ENCODE results near the gene GPI.

GPI gene

GRCh38 chr19:34405892-34406660 lies 41.1 kb downstream of the GPI start:
- no peak for TF ChIP-seq MAX (IDR thresholded peaks at IDR 0.05)

- TF ChIP-seq NFIC (IDR thresholded peaks at IDR 0.05) (no peak), USF1 (IDR thresholded peaks at IDR 0.05) (no peak), RAD21 (IDR thresholded peaks at IDR 0.05; ENCODE audit: low read depth) (no peak), ZBTB7A (IDR thresholded peaks at IDR 0.05; ENCODE audit: low read depth) (no peak), TAF1 (IDR thresholded peaks at IDR 0.05; ENCODE audit: low read depth) (no peak)
Observed at GRCh38 chr19:34408411-34408810, 43.4 kb downstream of the GPI start.

GRCh38 chr19:34409189-34410164 lies 44.5 kb downstream of the GPI start:
- no peak for TF ChIP-seq TEAD4 (IDR thresholded peaks at IDR 0.05)
- TF ChIP-seq TCF12 (IDR thresholded peaks at IDR 0.05; ENCODE audit: low read depth), result no peak
- no peak for TF ChIP-seq RAD21 (IDR thresholded peaks at IDR 0.05; ENCODE audit: low read depth)
- TF ChIP-seq FOXM1 (IDR thresholded peaks at IDR 0.05; ENCODE audit: borderline replicate concordance, low read depth), result no peak
- TF ChIP-seq MAX (IDR thresholded peaks at IDR 0.05), result no peak
- no peak for TF ChIP-seq TAF1 (IDR thresholded peaks at IDR 0.05; ENCODE audit: low read depth)
- no peak; the same call in 1 of the 2 replicates for TF ChIP-seq REST (IDR thresholded peaks at IDR 0.05; ENCODE audit: low read depth)
- TF ChIP-seq EGR1 (IDR thresholded peaks at IDR 0.05), result no peak
- TF ChIP-seq CEBPB (IDR thresholded peaks at IDR 0.05), result no peak
- no peak for TF ChIP-seq ZBTB7A (IDR thresholded peaks at IDR 0.05; ENCODE audit: low read depth)
- TF ChIP-seq USF1 (IDR thresholded peaks at IDR 0.05), result no peak

GRCh38 chr19:34411216-34411615 lies 46.2 kb downstream of the GPI start:
- no peak for TF ChIP-seq RAD21 (IDR thresholded peaks at IDR 0.05; ENCODE audit: low read depth)
- no peak for TF ChIP-seq REST (IDR thresholded peaks at IDR 0.05; ENCODE audit: low read depth)
- TF ChIP-seq TAF1 (IDR thresholded peaks at IDR 0.05; ENCODE audit: low read depth), result no peak
- no peak for TF ChIP-seq CREB1 (IDR thresholded peaks at IDR 0.05; ENCODE audit: low read depth)
- no peak for TF ChIP-seq NFIC (IDR thresholded peaks at IDR 0.05)
- TF ChIP-seq YY1 (IDR thresholded peaks at IDR 0.05; ENCODE audit: low read depth), result no peak
- no peak for TF ChIP-seq USF1 (IDR thresholded peaks at IDR 0.05)
- no peak for TF ChIP-seq ZBTB7A (IDR thresholded peaks at IDR 0.05; ENCODE audit: low read depth)
- TF ChIP-seq FOXM1 (IDR thresholded peaks at IDR 0.05; ENCODE audit: borderline replicate concordance, low read depth), result no peak

DNA sequence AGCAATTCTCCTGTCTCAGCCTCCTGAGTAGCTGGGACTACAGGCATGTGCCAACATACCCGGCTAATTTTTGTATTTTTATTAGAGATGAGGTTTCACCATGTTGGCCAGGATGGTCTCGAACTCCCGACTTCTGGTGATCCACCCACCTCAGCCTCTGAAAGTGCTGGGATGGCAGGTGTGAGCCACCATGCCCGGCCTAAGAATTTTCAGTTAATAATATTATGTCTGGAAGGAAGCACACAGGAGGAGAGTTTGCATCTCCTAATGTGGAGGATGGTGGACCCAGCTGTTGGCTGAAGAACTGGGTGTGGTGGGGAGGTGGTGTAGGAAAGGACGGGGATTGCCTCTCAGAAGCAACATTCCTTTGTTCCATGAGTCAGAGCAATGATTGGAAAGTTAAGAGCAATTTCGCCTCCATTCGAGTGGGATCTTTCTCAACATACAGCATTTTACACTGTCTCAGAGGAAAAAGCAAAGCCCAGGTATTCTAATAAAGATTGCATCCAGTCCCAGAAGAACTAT lies 51.1 kb downstream of the GPI start:
- TF ChIP-seq REST (IDR thresholded peaks at IDR 0.05; ENCODE audit: low read depth) (no peak), RAD21 (IDR thresholded peaks at IDR 0.05; ENCODE audit: low read depth) (no peak), MAX (IDR thresholded peaks at IDR 0.05) (no peak), TAF1 (IDR thresholded peaks at IDR 0.05; ENCODE audit: low read depth) (no peak), NFIC (IDR thresholded peaks at IDR 0.05) (no peak), USF1 (IDR thresholded peaks at IDR 0.05) (no peak)
